Small intestine (tissue), 7 donors: ENCODE measurements around the gene SYNGR1. TPM values are rescaled to one million over a fixed set of nuclear protein-coding genes. Genes with fewer than 3 reads are reported as not detected.
"Not testable (repeated sequence)": the region's sequence is repeated elsewhere in the genome, so short reads cannot be mapped to it uniquely, and the experiment has no call there.

Source experiments
- DNase-seq, 2 donors: peaks; one replicate each; pipeline versions ENCODE4 v3.0.0 to v3.0.0-alpha.2; 2013
- FAIRE-seq: peaks from 2 replicates; lab custom pipeline; 2012; peaks lifted over from hg19 to GRCh38; lab: Jason Lieb, UNC
- H3K27ac ChIP-seq, 3 donors: one replicate each; pipeline ENCODE4 v1.5.1; 2013; ENCODE audit warnings: low read length in 2 of 3, mild to moderate bottlenecking in 2 of 3, control low read depth in 1 of 3, inconsistent platforms in 1 of 3, low read depth in 1 of 3, moderate library complexity in 1 of 3
- H3K27me3 ChIP-seq, 3 donors: one replicate each; pipeline ENCODE4 v1.6.1; 2013; ENCODE audit warnings: low read length in 3 of 3, inconsistent platforms in 1 of 3; ENCODE audit not compliant: control insufficient read depth in 3 of 3, insufficient read depth in 3 of 3
- H3K36me3 ChIP-seq, 3 donors: one replicate each; pipeline ENCODE4 v1.6.1; 2013; ENCODE audit warnings: low read length in 3 of 3, inconsistent platforms in 1 of 3, low read depth in 1 of 3, mild to moderate bottlenecking in 1 of 3, moderate library complexity in 1 of 3; ENCODE audit not compliant: control insufficient read depth in 3 of 3, insufficient read depth in 2 of 3
- H3K4me1 ChIP-seq, 3 donors: one replicate each; pipeline ENCODE4 v1.6.1; 2013; ENCODE audit warnings: low read length in 2 of 3, inconsistent platforms in 1 of 3, low read depth in 1 of 3, mild to moderate bottlenecking in 1 of 3, moderate library complexity in 1 of 3; ENCODE audit not compliant: control insufficient read depth in 3 of 3, insufficient read depth in 2 of 3
- H3K4me3 ChIP-seq, 3 donors: one replicate each; pipeline ENCODE4 v1.5.1; 2013; ENCODE audit warnings: low read length in 3 of 3, control low read depth in 1 of 3, inconsistent platforms in 1 of 3, low read depth in 1 of 3, mild to moderate bottlenecking in 1 of 3, moderate library complexity in 1 of 3
- H3K9me3 ChIP-seq, 2 donors: one replicate each; pipeline ENCODE4 v1.6.1; 2013; ENCODE audit warnings: low read depth in 1 of 2, low read length in 1 of 2; ENCODE audit not compliant: control insufficient read depth in 2 of 2, insufficient read depth in 1 of 2
- WGBS, 3 donors: extraction: QIAGEN DNeasy Blood & Tissue Kit; methylation state at CpG; one replicate each; pipeline ENCODE4 v1.1.7; 2013; 5-methylcytosine and 5-hydroxymethylcytosine counted together
- polyA plus RNA-seq, 4 donors: library from polyadenylated mRNA; stranded (reverse) in 3 of 4; unstranded in 1 of 4; fragments of 200-250 nt in 3 of 4; fragments of 120-200 nt in 1 of 4; gene quantifications; one replicate each; pipeline versions ENCODE4 v1.2.1 to v1.2.3, GENCODE V29; 2013
- donor health status: healthy with polysubstance abuse.
- donor health status: control.
- donor health status: control.
- donor health status: Bipolar disorder and iron deficiency.
- donor health status: healthy.

SYNGR1 gene
- polyA plus RNA-seq, 4 donors, result 1.4 to 10.7 (median 6.6) TPM; not detected in 1

- Histone ChIP-seq H3K9me3 (no peaks in the 10 kb centered on the region), H3K27me3 (no peaks in the 10 kb centered on the region), H3K4me1 (peaks cover 0 to 28% (median 2%) of the 10 kb centered on the region in 3 donors), H3K36me3 (peaks cover 10 to 40% (median 14%) of the 10 kb centered on the region in 3 donors), H3K27ac (peak within 1 kb of the TSS; percentile 99 to 100 (median 100)), H3K4me3 (peak within 1 kb of the TSS; percentile 69 to 86 (median 83))
- 0 to 1% (median 0%) methylated on average over 65 of the region's 65 CpGs for WGBS, 3 donors
- peak; percentile 97 to 99 for DNase-seq
- FAIRE-seq, result no peak
Measured at GRCh38 chr22:39319284-39320022, 30.3 kb upstream of the SYNGR1 start, which contains the start of gene RPL3. Gene RPL3 (minus strand): TSS chr22:39319623. CDS start chr22:39319597, 26 bp downstream.

GRCh38 chr22:39320616-39321029 lies 29.2 kb upstream of the SYNGR1 start:
- DNase-seq, FAIRE-seq, H3K27me3 ChIP-seq, H3K9me3 ChIP-seq: not testable (repeated sequence)
- peaks cover 0 to 25% (median 2%) of the 10 kb centered on the region in 3 donors for H3K4me1 ChIP-seq
- 83 to 89% (median 84%) methylated on average over 24 of the region's 24 CpGs for WGBS, 3 donors
- peak overlapping the region in 1 of 3 donors; percentile 83 for H3K4me3 ChIP-seq
- peaks cover 3 to 28% (median 5%) of the 10 kb centered on the region in 3 donors for H3K36me3 ChIP-seq
- H3K27ac ChIP-seq, result peak overlapping the region in 2 of 3 donors; percentile 59 to 100

DNA sequence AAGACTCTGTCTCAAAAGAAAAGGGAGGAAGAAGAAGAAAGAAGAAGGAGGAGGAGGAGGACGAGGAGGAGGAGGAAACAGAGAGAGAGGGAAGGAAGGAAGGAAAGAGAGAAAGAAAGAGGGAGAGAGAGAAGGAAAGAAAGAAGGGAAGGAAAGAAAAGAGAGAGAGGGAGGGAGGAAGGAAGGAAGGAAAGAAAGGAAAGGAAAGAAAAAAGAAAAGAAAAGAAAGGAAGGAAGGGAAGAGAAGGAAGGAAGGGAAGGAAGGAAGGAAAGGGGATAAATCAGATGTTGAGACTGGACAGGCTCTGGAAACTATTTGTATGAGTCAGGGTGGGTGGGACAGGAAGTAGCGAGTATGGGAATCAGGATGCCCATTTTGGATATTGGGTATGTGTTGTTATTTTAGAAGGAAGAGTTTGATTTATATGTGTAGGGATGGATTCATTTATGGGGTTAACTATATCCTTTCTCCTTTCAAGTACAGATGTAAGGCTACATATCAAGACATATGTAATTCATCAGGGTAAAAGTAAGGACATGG lies 24.3 kb upstream of the SYNGR1 start:
- H3K4me3 ChIP-seq, result no peak overlapping the region
- no peaks in the 10 kb centered on the region for H3K9me3 ChIP-seq
- no peaks in the 10 kb centered on the region for H3K4me1 ChIP-seq
- FAIRE-seq (no peak), DNase-seq (no peak)
- no peaks in the 10 kb centered on the region for H3K27me3 ChIP-seq
- 66 to 73% (median 73%) methylated on average over 2 of the region's 2 CpGs for WGBS, 3 donors
- no peak overlapping the region for H3K27ac ChIP-seq
- H3K36me3 ChIP-seq, result no peaks in the 10 kb centered on the region

DNA sequence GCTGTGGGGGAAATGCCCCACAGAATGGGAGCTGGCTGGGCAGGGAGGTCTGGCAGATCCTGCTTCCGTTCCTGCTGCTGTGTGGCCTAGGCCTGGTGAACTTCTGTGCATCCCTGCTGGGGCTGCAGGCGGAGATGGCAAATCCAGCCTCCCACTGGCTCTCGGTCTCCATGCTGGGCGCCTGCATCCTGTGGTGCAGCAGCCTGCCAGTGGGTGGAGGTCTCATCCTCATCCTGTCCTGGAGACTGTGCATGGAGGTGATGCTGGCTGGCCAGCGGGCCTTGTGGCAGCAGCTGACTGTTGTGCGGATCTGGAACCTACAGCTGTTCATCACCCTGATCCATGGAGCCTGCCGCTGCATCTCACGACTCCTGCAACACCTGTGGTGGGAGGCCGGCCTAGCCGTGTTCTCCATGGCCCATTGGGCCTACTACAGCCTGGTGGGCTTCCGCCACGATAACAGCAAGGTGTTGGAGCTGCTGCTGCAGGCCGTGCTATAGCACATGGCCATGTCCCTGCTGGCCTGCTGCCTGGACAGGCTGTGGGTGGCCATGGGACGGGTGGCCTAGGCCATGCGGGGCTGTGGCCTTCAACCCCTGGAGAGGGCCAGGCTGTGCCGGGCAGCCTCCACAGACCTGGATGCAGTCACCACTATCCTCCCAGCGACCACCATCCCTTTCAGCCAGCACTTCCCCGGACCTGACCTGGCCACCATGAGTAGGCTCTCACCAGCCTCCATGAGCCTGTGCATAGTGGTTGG lies 21.6 kb upstream of the SYNGR1 start:
- no peaks in the 10 kb centered on the region for H3K9me3 ChIP-seq
- no peaks in the 10 kb centered on the region for H3K36me3 ChIP-seq
- no peak for DNase-seq
- no peak overlapping the region for H3K27ac ChIP-seq
- no peak for FAIRE-seq
- WGBS, 3 donors, result 91 to 97% (median 95%) methylated on average over 18 of the region's 18 CpGs
- H3K27me3 ChIP-seq, result no peaks in the 10 kb centered on the region
- peaks cover 0 to 4% (median 4%) of the 10 kb centered on the region in 3 donors for H3K4me1 ChIP-seq
- no peak overlapping the region for H3K4me3 ChIP-seq

- H3K4me1 ChIP-seq, H3K27ac ChIP-seq, H3K4me3 ChIP-seq, H3K9me3 ChIP-seq, DNase-seq, FAIRE-seq, H3K36me3 ChIP-seq, H3K27me3 ChIP-seq: not testable (repeated sequence)
- WGBS, 3 donors, result 75 to 100% (median 88%) methylated on average over 1 of the region's 1 CpG
Measured at GRCh38 chr22:39330553-39330952, 19.2 kb upstream of the SYNGR1 start.

GRCh38 chr22:39332441-39333064 lies 17.2 kb upstream of the SYNGR1 start:
- no peak overlapping the region for H3K4me3 ChIP-seq
- FAIRE-seq, result peak; percentile 5
- no peaks in the 10 kb centered on the region for H3K27me3 ChIP-seq
- peak; percentile 55 to 80 for DNase-seq
- 11 to 42% (median 16%) methylated on average over 5 of the region's 5 CpGs for WGBS, 3 donors
- peaks cover 0 to 4% (median 4%) of the 10 kb centered on the region in 3 donors for H3K4me1 ChIP-seq
- no peaks in the 10 kb centered on the region for H3K9me3 ChIP-seq
- peak overlapping the region in 1 of 3 donors; percentile 54 for H3K27ac ChIP-seq
- H3K36me3 ChIP-seq, result no peaks in the 10 kb centered on the region

- Histone ChIP-seq H3K4me3 (no peak overlapping the region), H3K27ac (no peak overlapping the region), H3K4me1 (peaks cover 0 to 4% (median 4%) of the 10 kb centered on the region in 3 donors), H3K27me3 (no peaks in the 10 kb centered on the region), H3K9me3 (no peaks in the 10 kb centered on the region), H3K36me3 (no peaks in the 10 kb centered on the region)
- FAIRE-seq (no peak), DNase-seq (no peak)
- 75 to 84% (median 81%) methylated on average over 5 of the region's 5 CpGs for WGBS, 3 donors
Measured at GRCh38 chr22:39336411-39336810, 13.4 kb upstream of the SYNGR1 start.

- H3K9me3 ChIP-seq, H3K36me3 ChIP-seq, H3K27ac ChIP-seq, H3K4me3 ChIP-seq, FAIRE-seq, DNase-seq, H3K27me3 ChIP-seq, H3K4me1 ChIP-seq: not testable (repeated sequence)
- 70 to 77% (median 76%) methylated on average over 7 of the region's 7 CpGs for WGBS, 3 donors
Measured at GRCh38 chr22:39339775-39340174, 10.0 kb upstream of the SYNGR1 start.
